Glutamatergic neuron (in vitro differentiated cells): ENCODE measurements around the gene KIF21A. TPM values are rescaled to one million over a fixed set of nuclear protein-coding genes. Genes with fewer than 3 reads are reported as not detected.

Experiments used
- DNase-seq: peaks from one replicate; pipeline ENCODE4 v3.0.0; 2022
- H3K27ac Mint-ChIP-seq: one replicate; pipeline ENCODE4 v1.8.0; 2020; ENCODE audit warnings: mild to moderate bottlenecking, mixed read lengths, inconsistent platforms; ENCODE audit not compliant: unreplicated experiment
- H3K27me3 Mint-ChIP-seq: one replicate; pipeline ENCODE4 v1.8.0; 2020; ENCODE audit warnings: mild to moderate bottlenecking, moderate library complexity, mixed read lengths, inconsistent platforms; ENCODE audit not compliant: unreplicated experiment
- H3K36me3 Mint-ChIP-seq: one replicate; pipeline ENCODE4 v1.8.0; 2020; ENCODE audit warnings: mild to moderate bottlenecking, mixed read lengths, inconsistent platforms; ENCODE audit not compliant: unreplicated experiment
- H3K4me1 Mint-ChIP-seq: one replicate; pipeline ENCODE4 v1.8.0; 2020; ENCODE audit warnings: mild to moderate bottlenecking, low read depth, mixed read lengths, inconsistent platforms; ENCODE audit not compliant: unreplicated experiment
- H3K4me3 Mint-ChIP-seq: one replicate; pipeline ENCODE4 v1.8.0; 2020; ENCODE audit warnings: mild to moderate bottlenecking, mixed read lengths, inconsistent platforms; ENCODE audit not compliant: unreplicated experiment
- H3K9me3 Mint-ChIP-seq: one replicate; pipeline ENCODE4 v1.8.0; 2020; ENCODE audit warnings: mild to moderate bottlenecking, moderate library complexity, mixed read lengths, inconsistent platforms; ENCODE audit not compliant: unreplicated experiment
- total RNA-seq: library from RNA; stranded (reverse); fragmentation: NEBNext Ultra II Directional; extraction: Animal tissue kit (Norgen Biotek cat#: 25700); gene quantifications from one replicate; pipeline ENCODE4 v1.2.1, GENCODE V29; 2021; ENCODE audit not compliant: unreplicated experiment
- TF ChIP-seq, protein P1 (sequence below): fragments of 200-600 bp; sonication (generic); IDR thresholded peaks from one replicate; pipeline ENCODE4 v1.5.0; 2021; ENCODE audit not compliant: partially characterized antibody, unreplicated experiment

The KIF21A gene
- total RNA-seq, 1 donor from 2014 or later: 93.1 TPM

DNA sequence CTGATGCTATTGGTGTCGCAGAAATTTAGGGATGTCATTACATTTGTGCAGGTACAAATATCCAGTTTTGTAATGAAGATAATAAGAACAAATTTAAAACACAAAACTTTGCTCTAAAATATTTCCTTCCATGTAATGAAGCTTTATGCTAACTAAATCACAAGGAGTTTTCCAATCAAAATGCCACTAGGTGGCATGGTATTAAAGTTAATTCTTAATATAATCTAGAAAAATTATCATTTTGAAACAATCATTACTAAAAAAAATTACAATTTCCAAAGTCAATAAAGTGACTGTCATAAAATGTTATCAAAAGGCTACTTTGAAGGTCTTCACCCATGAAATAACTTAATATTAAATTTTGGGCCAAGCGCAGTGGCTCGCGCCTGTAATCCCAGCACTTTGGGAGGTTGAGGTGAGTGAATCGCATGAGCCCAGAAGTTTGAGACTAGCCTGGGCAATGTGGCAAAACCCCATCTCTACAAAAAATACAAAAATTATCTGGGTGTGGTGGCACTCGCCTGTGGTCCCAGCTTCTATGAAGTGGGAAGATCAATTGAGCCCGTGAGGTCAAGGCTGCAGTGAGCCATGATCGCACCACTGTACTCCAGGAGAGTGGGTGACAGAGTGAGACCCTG lies 77.4 kb downstream of the KIF21A start:
- Mint-ChIP-seq H3K4me3 (no peak overlapping the region), H3K4me1 (no peaks in the 10 kb centered on the region), H3K27ac (no peak overlapping the region), H3K9me3 (no peaks in the 10 kb centered on the region), H3K36me3 (no peaks in the 10 kb centered on the region), H3K27me3 (no peaks in the 10 kb centered on the region)
- DNase-seq: no peak
- TF ChIP-seq, protein P1, sequence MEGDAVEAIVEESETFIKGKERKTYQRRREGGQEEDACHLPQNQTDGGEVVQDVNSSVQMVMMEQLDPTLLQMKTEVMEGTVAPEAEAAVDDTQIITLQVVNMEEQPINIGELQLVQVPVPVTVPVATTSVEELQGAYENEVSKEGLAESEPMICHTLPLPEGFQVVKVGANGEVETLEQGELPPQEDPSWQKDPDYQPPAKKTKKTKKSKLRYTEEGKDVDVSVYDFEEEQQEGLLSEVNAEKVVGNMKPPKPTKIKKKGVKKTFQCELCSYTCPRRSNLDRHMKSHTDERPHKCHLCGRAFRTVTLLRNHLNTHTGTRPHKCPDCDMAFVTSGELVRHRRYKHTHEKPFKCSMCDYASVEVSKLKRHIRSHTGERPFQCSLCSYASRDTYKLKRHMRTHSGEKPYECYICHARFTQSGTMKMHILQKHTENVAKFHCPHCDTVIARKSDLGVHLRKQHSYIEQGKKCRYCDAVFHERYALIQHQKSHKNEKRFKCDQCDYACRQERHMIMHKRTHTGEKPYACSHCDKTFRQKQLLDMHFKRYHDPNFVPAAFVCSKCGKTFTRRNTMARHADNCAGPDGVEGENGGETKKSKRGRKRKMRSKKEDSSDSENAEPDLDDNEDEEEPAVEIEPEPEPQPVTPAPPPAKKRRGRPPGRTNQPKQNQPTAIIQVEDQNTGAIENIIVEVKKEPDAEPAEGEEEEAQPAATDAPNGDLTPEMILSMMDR: no peak

DNA sequence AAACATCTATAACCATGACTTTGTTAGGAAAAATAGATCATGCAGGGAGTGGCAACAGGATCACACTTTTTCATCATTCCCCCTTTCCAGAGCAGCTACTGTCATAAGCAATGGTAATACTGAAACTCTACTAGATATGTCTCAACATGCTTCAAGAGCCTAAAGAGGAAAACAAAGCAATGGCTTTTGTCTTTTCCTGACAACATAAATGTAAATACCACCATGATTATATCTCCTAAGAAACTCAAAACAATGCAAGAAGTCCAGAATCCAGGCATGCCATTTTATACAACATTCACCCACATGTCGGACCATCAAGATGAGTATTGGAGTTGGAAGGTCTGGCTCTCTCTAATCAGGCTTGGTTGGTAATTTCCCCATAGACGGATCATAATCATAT lies 78.7 kb downstream of the KIF21A start:
- no peak for DNase-seq
- TF ChIP-seq, protein P1: no peak
- Mint-ChIP-seq H3K4me3 (no peak overlapping the region), H3K9me3 (no peaks in the 10 kb centered on the region), H3K36me3 (no peaks in the 10 kb centered on the region), H3K27ac (no peak overlapping the region), H3K4me1 (no peaks in the 10 kb centered on the region), H3K27me3 (no peaks in the 10 kb centered on the region)

- DNase-seq: no peak
- H3K36me3 Mint-ChIP-seq: no peaks in the 10 kb centered on the region
- no peaks in the 10 kb centered on the region for H3K9me3 Mint-ChIP-seq
- no peaks in the 10 kb centered on the region for H3K27me3 Mint-ChIP-seq
- H3K4me3 Mint-ChIP-seq: no peak overlapping the region
- no peaks in the 10 kb centered on the region for H3K4me1 Mint-ChIP-seq
- TF ChIP-seq, protein P1: no peak
- no peak overlapping the region for H3K27ac Mint-ChIP-seq
Measured at GRCh38 chr12:39359645-39360044, 83.3 kb downstream of the KIF21A start.

- no peaks in the 10 kb centered on the region for H3K36me3 Mint-ChIP-seq
- no peaks in the 10 kb centered on the region for H3K4me1 Mint-ChIP-seq
- TF ChIP-seq, protein P1: no peak
- no peak for DNase-seq
- H3K27me3 Mint-ChIP-seq: no peaks in the 10 kb centered on the region
- no peak overlapping the region for H3K27ac Mint-ChIP-seq
- H3K4me3 Mint-ChIP-seq: no peak overlapping the region
- H3K9me3 Mint-ChIP-seq: no peaks in the 10 kb centered on the region
Measured at GRCh38 chr12:39357041-39357440, 85.9 kb downstream of the KIF21A start.

DNA sequence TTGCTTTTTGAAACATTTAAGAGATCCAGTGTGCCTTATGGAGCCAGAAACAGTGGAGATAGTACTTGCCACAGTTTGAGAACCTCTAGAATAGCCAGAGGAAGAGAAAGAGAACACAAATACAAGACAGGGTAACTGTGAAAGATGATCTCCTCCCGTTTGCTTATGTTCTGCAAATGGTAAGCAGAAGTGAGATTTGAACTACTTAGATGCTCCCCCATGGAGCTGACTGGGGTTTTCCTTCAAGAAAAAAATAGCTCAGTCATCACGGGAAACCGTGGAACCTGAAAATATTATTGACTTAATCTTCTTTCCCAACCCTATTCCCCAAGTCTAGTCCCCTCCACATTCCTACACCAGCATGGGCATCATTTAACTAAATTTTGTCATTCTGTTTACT lies 87.1 kb downstream of the KIF21A start:
- Mint-ChIP-seq H3K4me3 (no peak overlapping the region), H3K9me3 (no peaks in the 10 kb centered on the region)

More for the DNA sequence above, 87.1 kb downstream of the KIF21A start:
- TF ChIP-seq, protein P1: no peak
- H3K4me1 Mint-ChIP-seq: no peaks in the 10 kb centered on the region
- no peak for DNase-seq
- H3K27me3 Mint-ChIP-seq: no peaks in the 10 kb centered on the region
- H3K36me3 Mint-ChIP-seq: no peaks in the 10 kb centered on the region
- H3K27ac Mint-ChIP-seq: no peak overlapping the region
